ENCODE measurements around the gene SUV39H2.
"Not testable (repeated sequence)": the region's sequence is repeated elsewhere in the genome, so short reads cannot be mapped to it uniquely, and the experiment has no call there.

Gene SUV39H2

DNA sequence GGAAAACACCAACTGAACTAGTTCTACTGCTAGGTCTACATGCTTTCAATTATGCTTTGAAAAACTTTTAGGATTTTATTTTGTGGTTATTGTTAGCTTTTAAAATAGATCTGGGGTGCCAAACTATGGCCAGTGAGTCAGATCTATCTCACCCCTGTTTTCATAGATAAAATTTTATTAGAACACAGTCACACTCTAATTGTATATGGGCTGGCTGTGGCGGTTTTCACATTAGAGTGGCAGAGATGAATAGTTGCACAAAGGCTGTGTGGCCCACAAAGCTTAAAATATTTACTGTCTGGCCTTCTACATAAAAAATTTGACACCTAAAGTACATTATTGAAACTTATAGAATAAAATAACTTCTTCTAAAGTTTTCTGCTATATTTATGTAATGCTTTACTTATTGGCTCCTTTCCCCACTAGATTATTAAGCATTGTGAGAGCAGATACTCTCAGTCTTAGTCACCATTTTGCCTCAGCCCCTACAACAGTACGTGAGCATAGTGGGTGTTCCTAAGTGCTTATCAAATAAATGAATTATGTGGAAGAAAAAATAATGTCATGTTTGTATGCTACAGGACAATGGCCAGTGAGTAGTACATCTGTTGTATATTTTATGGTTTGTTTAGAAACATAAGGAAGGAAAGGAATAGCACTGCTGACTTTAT lies 5.4 kb upstream of the SUV39H2 start:
- DNase-seq (ENCODE audit: extremely low spot score, insufficient read length, low read depth): no peak
- peak; percentile 69 for FAIRE-seq

DNA sequence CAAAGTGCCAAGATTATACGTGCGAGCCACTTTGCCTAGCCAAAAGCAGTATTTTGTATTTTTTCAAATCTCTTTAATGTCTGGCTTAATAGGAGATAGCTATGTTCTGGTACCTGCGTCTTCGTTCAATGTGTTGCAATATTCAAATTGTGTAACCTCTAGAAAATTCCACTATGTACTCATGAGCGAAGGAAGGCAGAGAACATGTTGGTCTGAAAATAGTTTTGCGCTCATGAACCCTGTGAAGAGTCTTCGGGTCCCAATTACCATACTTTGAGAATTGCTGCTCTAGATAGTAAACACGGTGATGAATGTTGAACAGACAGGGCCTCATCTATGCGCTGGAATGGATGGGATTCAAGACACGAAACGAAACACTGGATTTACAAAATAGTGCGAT lies 2.7 kb upstream of the SUV39H2 start:
- no peak for DNase-seq (ENCODE audit: extremely low spot score, insufficient read length, low read depth)
- no peak for FAIRE-seq

DNA sequence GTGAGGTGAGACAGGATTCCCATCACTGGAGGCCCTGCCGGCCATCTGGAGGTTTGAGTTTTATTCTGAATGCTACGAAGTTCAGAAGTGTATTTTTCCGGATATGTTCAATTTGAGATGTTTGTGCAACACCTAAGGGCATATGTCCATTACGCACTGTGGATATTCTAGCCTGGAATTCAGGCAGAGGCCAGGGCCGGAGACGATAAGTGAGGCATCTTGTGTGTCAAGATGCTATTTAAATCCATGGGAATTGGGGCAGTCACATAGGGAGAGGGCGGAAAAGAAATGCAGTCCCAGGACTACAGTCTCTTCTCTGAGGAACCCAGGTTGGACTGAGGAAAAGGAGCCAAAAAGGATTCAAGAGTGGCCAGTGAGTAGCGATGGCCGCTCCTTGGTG lies 1.9 kb upstream of the SUV39H2 start:
- no peak for DNase-seq (ENCODE audit: extremely low spot score, insufficient read length, low read depth)
- FAIRE-seq: no peak

DNA sequence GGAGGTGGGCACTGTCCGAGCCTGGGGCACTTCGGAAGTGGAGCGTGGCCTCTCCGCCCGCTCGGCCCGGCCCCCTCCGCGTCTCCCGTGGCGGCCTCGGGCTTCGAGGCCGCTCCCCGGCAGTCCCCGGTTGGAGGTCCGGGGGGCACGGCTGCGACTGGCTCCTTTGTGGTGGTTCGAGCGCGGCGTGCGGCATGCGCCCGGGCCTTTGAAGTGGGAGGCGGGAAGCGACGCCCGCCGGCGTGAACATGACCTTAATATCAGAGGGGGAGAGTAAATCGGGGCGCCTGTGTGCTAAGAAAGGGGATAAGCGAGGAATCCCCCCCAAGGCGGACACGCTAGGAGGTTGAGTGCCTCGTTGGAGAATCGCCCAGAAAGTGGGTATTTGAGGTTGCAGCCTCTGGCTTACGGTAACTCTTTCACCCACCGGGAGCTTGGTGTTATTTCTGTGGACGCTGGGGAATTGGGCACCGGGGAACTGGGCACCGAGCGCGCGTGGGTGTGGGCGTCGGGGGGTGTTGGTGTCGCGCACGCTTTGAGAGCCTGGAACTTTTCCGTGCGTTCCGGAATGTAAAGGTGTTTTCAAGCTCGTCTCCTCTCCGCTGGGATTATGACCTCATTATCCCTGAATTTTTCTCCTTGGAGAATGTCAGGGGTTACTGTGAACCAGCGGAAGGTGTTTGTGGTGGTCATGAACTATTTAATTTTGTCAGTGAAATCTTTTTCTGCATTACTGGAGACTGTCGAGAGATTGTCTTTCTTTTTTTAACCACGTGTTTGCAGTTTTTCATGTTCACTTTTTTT lies 660 bp downstream of the SUV39H2 start:
- DNase-seq (ENCODE audit: extremely low spot score, insufficient read length, low read depth): peak; percentile 12

DNA sequence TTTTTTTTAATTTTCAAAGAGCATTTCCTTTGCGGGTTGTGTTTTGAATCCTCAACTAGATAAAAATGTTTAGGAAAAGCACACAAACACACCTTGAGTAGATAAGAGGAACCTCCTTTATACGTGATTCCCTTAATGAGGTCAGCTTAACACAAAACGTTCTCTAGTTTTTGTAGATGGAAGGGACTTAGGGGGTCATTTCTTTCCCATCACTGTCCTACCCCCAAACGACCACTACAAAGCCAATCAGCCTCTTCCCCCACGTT lies 1.2 kb downstream of the SUV39H2 start:
- DNase-seq (ENCODE audit: extremely low spot score, insufficient read length, low read depth): no peak

More for the DNA sequence above, 660 bp downstream of the SUV39H2 start:
- FAIRE-seq: no peak

DNA sequence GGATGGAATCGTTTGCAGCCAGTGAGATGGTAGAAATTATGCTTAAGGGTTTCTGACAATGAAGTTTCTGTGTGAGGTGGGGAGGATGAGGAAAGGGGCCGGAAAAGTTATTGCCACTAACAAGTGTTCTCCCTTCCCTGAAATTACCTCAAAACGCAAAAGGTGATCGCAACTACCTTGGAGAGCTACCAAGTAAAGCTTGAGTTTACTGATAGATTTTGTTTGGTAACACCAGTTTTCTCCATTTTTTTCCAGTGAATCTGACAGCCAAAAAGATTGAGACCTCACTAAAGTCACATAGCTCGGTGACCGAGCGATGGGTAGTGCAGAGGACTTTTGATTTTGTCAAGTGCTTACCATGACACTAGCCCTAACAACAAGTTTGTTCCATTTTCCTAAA lies 1.6 kb downstream of the SUV39H2 start:
- no peak for FAIRE-seq

More for the DNA sequence above, 1.2 kb downstream of the SUV39H2 start:
- no peak for FAIRE-seq

DNA sequence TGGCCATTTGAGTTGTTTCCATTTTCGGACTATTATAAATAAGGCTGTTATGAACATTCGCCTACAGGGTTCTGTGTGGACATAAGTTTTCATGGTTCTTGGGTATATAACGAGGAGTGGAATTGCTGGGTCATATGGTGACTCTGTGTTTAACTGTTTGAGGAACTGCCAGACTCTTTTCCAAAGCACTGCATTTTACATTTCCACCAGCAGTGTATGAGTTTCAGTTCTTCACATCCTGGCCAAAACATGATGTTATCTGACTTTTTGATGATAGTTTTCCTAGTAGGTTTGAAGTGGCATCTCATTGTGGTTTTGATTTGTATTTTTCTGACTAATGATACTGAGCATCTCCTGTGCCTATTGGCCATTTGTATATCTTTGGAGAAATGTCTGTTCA lies 5.4 kb downstream of the SUV39H2 start:
- FAIRE-seq: no peak

More for the DNA sequence above, 1.6 kb downstream of the SUV39H2 start:
- DNase-seq (ENCODE audit: extremely low spot score, insufficient read length, low read depth): no peak

DNA sequence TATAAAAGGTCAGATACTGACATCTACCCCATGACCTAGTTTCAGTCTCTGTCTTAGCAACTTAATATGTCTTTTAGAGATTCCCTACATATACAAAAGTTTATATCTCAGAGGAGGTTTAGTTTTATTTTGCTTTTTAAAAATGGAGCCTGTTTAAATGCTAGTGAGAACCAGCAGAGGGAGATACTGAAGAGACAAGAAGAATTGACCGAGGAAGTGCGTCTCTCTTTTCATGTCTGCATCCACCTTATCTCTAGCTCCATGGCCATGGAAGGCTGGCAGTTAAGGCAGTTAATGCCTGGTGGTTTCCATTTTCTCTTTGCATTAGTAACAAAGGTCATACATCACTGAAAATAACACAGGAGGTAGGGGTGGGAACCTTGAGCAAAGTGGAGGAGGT lies 10.7 kb downstream of the SUV39H2 start:
- FAIRE-seq (peak; percentile 29), DNase-seq (ENCODE audit: extremely low spot score, insufficient read length, low read depth) (no peak)

More for the DNA sequence above, 5.4 kb downstream of the SUV39H2 start:
- no peak for DNase-seq (ENCODE audit: extremely low spot score, insufficient read length, low read depth)

DNA sequence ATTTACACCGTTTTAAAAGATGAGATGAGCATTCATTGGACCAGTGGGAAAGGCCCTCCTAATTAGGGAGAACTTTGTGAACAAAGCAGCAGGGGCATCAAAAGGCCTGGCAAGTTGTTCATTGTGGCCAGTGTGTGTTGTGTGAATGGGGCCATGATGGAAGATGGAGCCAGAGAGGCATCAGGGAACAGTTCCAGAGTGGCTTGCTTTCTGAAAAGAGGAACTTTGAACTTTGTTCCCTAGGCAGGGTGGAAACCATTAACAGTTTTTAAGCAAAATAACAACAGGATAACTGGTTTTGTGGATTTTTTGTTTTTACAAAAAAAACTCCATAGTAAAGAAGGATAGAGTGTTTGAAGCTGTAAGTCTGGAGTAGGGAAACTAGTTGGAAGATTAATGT lies 12.5 kb downstream of the SUV39H2 start:
- DNase-seq (ENCODE audit: extremely low spot score, insufficient read length, low read depth) (no peak), FAIRE-seq (no peak)

DNA sequence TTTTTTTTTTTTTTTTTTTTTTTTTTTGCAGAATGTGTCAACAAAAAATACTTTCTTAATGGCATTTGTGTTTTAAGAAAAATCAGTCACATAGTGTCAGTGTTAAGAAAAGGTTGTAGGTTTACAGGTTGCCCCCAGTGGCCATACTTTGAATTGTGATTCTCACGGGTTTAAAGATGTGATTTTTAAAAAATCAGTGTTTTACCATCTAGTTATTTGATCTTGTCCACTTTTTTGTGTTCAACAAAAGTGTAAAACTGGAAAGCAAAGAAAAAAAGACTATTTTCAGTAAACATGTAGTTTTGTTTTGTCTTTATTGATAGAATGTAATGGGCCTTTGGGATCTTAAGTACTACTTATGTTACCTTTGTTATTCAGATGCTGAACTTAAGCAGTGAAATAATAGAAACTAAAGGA lies 25.7 kb downstream of the SUV39H2 start:
- no peak for DNase-seq (ENCODE audit: extremely low spot score, insufficient read length, low read depth)
- FAIRE-seq: peak; percentile 21

DNA sequence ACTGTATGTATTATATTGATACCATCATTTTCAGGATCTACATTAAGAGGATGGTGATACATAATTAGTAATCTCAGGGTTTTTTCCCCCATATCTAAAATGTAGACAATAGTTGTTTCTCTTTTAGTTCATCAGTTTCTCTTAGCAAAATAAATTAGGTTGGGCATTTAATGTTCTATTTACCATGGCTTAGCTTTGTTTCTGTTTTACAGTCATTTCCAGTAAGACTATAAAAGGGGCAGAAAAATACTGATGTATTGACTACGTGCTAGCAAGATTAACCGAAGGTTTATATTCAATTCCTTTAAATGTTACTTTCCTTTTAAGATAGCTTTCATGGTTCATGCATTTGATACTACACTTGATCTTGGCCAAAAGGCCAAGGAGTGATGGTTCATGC lies 26.2 kb downstream of the SUV39H2 start:
- FAIRE-seq (no peak), DNase-seq (ENCODE audit: extremely low spot score, insufficient read length, low read depth) (no peak)

DNA sequence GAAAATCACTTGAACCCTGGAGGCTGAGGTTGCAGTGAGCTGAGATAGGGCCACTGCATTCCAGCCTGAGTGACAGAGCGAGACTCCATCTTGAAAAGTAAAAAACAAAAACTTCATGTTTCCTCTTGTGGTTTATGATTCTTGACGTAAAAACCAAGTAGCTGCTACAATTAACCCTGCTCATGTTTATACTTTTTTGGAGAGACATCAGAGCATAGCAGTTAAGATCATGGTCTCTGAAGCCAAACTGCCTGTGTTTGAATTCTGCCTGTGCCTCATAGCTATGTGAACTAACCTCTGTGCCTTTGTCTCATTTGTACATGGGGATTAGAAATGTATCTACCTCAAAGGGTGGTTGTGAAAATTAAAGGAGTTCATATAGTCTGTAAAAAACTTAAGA lies 27.2 kb downstream of the SUV39H2 start:
- DNase-seq (ENCODE audit: extremely low spot score, insufficient read length, low read depth) (no peak), FAIRE-seq (peak; percentile 38)

DNA sequence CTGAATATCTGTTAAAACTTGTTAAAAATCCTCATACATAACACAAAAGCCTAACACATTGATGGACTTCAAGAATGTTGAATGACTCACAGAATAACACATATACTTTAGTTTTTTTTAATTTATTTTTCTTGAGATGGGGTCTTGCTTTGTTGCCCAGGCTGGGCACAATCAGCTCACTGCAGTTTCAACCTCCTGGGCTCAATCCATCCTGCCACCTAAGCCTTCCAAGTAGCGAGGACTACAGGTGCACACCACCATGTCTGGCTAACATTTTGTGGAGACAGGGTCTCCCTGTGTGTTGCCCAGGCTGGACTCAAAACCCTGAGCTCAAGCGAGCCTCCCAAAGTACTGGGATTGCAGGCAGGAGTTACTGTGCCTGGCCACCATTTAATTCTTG lies 28.1 kb downstream of the SUV39H2 start:
- no peak for DNase-seq (ENCODE audit: extremely low spot score, insufficient read length, low read depth)
- no peak for FAIRE-seq

DNA sequence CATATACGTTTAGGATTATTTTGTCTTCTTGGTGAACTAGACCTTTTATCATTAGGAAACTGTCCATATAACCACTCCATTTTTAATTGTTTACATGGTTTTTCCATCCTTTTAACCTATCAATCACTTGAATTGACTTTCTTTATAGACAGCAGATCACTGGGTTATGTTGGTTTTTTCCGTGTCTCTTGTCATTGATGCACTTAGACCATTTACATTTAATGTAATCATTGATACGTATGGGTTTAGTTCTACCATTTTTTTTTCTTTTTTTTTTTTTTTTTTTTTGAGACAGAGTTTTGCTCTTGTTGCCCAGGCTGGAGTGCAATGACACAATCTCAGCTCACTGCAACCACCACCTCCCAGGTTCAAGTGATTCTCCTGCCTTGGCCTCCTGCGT lies 28.9 kb downstream of the SUV39H2 start:
- DNase-seq (ENCODE audit: extremely low spot score, insufficient read length, low read depth); FAIRE-seq: not testable (repeated sequence)

DNA sequence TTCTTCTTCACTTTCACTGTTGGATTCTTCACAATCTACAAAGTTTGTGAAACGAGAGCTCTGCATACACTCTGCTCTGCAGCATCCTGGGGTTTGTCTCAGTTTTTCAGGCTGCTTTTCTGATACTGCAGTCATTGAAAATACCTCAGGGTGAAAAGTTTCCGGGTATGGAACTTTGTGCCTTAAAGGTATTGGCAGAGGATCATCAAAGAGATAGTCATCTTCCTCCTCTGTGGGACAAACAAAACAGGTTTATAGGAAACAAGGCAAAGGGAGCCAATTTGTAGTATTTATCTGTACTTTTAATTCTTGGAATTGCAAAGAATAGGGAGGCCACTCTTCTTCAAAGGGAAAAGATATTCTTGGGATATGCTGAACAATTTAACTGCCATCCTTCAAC lies 30.4 kb downstream of the SUV39H2 start:
- FAIRE-seq (no peak), DNase-seq (ENCODE audit: extremely low spot score, insufficient read length, low read depth) (no peak)

DNA sequence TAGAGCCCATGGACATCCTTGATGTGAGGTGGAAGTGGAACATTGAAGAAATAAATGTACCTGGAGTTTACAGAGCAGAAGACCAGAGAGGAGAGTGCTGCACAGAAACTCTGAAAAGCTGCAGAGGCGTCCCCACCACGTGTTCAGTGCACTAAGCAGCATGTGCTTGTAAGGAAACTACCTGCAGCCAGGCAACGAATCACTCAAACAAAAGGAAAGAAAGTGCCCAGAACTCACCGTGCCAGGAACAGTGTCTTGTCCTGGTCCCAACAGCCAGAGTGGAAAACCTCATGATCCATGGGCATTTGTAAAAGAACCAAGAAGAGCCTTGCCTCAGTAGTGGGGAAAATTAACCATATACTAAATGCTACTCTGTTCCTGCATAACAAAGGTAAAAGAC lies 32.3 kb downstream of the SUV39H2 start:
- FAIRE-seq: no peak

DNA sequence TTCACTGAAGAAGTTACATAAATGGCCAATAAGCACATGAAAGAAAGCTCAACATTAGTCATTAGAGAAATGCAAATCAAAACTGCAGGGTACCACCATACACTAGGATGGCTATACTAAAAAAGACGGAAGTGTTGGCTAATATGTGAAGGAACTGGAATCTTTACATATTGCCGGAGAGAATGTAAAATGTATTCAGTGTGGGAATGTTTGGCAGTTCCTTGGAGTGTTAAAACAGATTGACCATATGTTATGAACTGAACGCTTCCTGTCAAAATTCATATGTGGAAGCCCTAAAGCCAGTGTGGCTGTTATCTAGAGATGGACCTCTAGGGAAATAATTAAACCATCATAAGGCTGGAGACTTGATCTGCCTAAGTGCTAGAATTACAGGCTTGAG lies 33.1 kb downstream of the SUV39H2 start:
- DNase-seq (ENCODE audit: extremely low spot score, insufficient read length, low read depth) (no peak), FAIRE-seq (no peak)

More for the DNA sequence above, 32.3 kb downstream of the SUV39H2 start:
- DNase-seq (ENCODE audit: extremely low spot score, insufficient read length, low read depth): no peak

DNA sequence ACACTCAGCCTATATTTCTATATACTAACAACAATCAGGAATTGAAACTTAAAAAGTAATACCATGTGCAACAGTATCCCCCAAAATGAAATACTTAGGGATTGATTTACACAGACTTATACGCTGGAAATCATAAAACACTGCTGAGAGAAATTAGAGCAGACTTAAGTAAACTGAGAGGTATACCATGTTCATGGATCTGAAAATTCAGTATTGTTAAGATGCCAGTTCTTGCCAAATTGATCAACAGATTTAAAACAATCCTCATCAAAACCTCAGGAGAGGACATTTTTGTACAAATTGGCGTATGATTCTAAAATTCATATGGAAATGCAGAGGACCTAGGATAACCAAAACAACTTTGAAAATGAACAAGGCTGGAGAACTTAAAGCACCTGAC lies 37.9 kb downstream of the SUV39H2 start:
- FAIRE-seq (no peak), DNase-seq (ENCODE audit: extremely low spot score, insufficient read length, low read depth) (no peak)

DNA sequence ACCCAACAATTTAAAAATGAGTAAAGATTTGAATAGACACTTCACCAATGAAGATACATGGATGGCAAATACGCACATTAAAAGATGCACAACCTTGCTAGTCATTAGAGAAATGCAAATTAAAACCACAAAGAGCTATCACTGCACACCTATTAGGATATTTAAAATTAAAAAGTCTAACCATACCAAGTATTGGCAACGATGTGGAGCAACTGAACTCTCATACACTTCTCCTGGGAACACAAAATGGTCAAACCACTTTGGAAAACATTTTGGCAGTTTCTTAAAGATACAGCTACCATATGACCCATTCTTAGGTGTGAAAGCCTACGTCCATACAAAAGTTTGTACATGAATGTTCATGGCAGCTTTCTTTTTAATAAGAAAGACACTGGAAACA lies 39.2 kb downstream of the SUV39H2 start:
- no peak for FAIRE-seq

DNA sequence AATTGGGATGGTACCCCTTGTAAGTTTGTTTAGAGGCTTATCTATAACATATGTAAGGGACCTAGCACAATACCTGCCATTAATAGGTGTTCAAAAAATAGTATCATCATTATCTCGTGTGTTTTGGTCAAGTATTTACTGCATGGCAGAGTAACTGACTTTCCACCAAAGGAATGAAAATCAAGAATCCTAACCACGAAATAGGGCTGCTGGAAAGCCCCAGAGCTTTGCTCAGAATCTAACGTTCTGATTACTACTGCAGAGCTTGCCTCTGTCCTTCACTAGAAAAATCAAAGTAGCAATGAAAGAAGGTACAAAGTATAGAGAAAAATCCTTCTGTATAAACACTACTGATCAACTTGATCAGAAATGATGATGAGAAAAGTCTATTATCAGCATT lies 40.3 kb downstream of the SUV39H2 start:
- peak; percentile 52 for FAIRE-seq
- DNase-seq (ENCODE audit: extremely low spot score, insufficient read length, low read depth): no peak

More for the DNA sequence above, 39.2 kb downstream of the SUV39H2 start:
- no peak for DNase-seq (ENCODE audit: extremely low spot score, insufficient read length, low read depth)

DNA sequence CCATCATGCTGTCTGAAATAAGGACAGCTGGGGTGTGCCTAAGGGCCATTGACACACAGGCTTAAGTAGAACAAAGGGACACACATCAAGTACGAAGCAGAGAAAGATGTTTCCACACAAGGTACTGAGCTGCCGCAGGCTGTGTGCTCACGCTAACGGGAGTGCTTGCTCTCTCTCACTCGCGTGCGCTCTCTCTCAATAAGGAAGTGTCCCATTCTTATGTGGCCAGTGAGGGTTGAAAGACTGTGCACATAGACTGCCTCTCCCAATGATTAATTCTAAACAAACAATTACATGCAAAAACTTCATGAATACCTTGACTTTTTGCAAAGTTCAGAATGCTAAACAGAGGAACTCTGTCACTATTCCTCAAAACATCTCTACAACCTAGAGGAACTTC lies 45.3 kb downstream of the SUV39H2 start:
- DNase-seq (ENCODE audit: extremely low spot score, insufficient read length, low read depth) (no peak), FAIRE-seq (no peak)

DNA sequence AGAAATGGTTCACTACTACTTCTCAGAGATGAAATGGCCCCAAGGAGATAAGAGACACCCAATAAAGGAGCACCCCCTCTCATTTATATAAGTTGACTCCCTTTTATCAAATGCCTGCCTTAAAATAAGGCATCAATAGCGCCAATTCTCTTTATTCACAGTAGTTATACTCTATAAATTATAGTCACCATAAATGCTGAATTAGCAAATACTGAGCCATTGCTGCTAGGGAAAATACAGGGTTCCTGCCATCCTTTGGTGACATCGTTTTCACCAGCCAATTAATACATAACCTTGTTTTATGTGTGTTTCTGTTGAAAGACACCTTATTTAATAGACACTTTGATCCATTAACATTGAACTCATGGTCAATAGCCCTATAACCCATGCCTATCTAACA lies 46.6 kb downstream of the SUV39H2 start:
- no peak for FAIRE-seq
- DNase-seq (ENCODE audit: extremely low spot score, insufficient read length, low read depth): no peak

Data from GM18507 (cell line).